Activated naive CD8-positive, alpha-beta T cell treated with anti-CD3 and anti-CD28 coated beads, Interleukin-2, amount 50 U/mL, for 24 hours (primary cell): ENCODE results near the gene PPP1R12A.
"Not testable (repeated sequence)": the region's sequence is repeated elsewhere in the genome, so short reads cannot be mapped to it uniquely, and the experiment has no call there.

ENCODE experiments used
- ATAC-seq: fragments of 150-1000 bp; cut with Tn5 transposase; one replicate; pipeline ENCODE4 v1.10.0; 2021
- DNase-seq: peaks from one replicate; pipeline ENCODE4 v3.0.0; 2021
- H3K27ac Mint-ChIP-seq: one replicate; pipeline ENCODE4 v1.8.0; 2021; ENCODE audit warnings: mild to moderate bottlenecking, mixed read lengths
- H3K27me3 Mint-ChIP-seq: one replicate; pipeline ENCODE4 v1.8.0; 2021; ENCODE audit warnings: mixed read lengths
- H3K36me3 Mint-ChIP-seq: one replicate; pipeline ENCODE4 v1.8.0; 2021; ENCODE audit warnings: low read depth, mixed read lengths
- H3K4me1 Mint-ChIP-seq: one replicate; pipeline ENCODE4 v1.8.0; 2021; ENCODE audit warnings: mixed read lengths
- H3K4me3 Mint-ChIP-seq: one replicate; pipeline ENCODE4 v1.8.0; 2021; ENCODE audit warnings: mild to moderate bottlenecking, moderate library complexity, mixed read lengths
- H3K9me3 Mint-ChIP-seq: one replicate; pipeline ENCODE4 v1.8.0; 2021; ENCODE audit warnings: mixed read lengths

PPP1R12A gene

GRCh38 chr12:79826267-79827128 lies 108.4 kb downstream of the PPP1R12A start:
- Mint-ChIP-seq H3K4me3 (no peak overlapping the region), H3K27me3 (no peaks in the 10 kb centered on the region), H3K36me3 (peaks cover 31% of the 10 kb centered on the region), H3K9me3 (no peaks in the 10 kb centered on the region), H3K4me1 (peaks cover 16% of the 10 kb centered on the region), H3K27ac (no peak overlapping the region)
- ATAC-seq = no peak
- no peak for DNase-seq

GRCh38 chr12:79822475-79822874 lies 112.4 kb downstream of the PPP1R12A start:
- no peaks in the 10 kb centered on the region for H3K27me3 Mint-ChIP-seq
- no peak for ATAC-seq
- no peak overlapping the region for H3K27ac Mint-ChIP-seq
- DNase-seq = no peak
- H3K36me3 Mint-ChIP-seq = peaks cover 31% of the 10 kb centered on the region
- no peaks in the 10 kb centered on the region for H3K9me3 Mint-ChIP-seq
- H3K4me1 Mint-ChIP-seq = peaks cover 13% of the 10 kb centered on the region
- no peak overlapping the region for H3K4me3 Mint-ChIP-seq

- Mint-ChIP-seq H3K4me3 (no peak overlapping the region), H3K9me3 (peaks cover 3% of the 10 kb centered on the region), H3K36me3 (peaks cover 36% of the 10 kb centered on the region), H3K27me3 (no peaks in the 10 kb centered on the region), H3K27ac (no peak overlapping the region), H3K4me1 (peaks cover 11% of the 10 kb centered on the region)
- ATAC-seq (no peak), DNase-seq (no peak)
These were observed 116.0 kb downstream of the PPP1R12A start for GRCh38 chr12:79818856-79819255.

GRCh38 chr12:79784366-79785065 lies 150.4 kb downstream of the PPP1R12A start:
- H3K9me3 Mint-ChIP-seq = not testable (repeated sequence)

GRCh38 chr12:79782172-79782900 lies 152.6 kb downstream of the PPP1R12A start:
- no peaks in the 10 kb centered on the region for H3K27me3 Mint-ChIP-seq
- H3K4me3 Mint-ChIP-seq = no peak overlapping the region
- H3K36me3 Mint-ChIP-seq = peaks cover 40% of the 10 kb centered on the region
- no peak for DNase-seq
- no peaks in the 10 kb centered on the region for H3K9me3 Mint-ChIP-seq
- peaks cover 11% of the 10 kb centered on the region for H3K4me1 Mint-ChIP-seq
- ATAC-seq = peak; percentile 52
- H3K27ac Mint-ChIP-seq = peak overlapping the region; percentile 48

More at GRCh38 chr12:79784366-79785065, 150.4 kb downstream of the PPP1R12A start:
- DNase-seq, H3K4me3 Mint-ChIP-seq, H3K27me3 Mint-ChIP-seq, ATAC-seq, H3K27ac Mint-ChIP-seq: not testable (repeated sequence)
- Mint-ChIP-seq H3K36me3 (peaks cover 48% of the 10 kb centered on the region), H3K4me1 (peaks cover 12% of the 10 kb centered on the region)

- Mint-ChIP-seq H3K27ac (no peak overlapping the region), H3K36me3 (peaks cover 33% of the 10 kb centered on the region)
- no peak for DNase-seq
These were observed 156.0 kb downstream of the PPP1R12A start for GRCh38 chr12:79778802-79779448.

GRCh38 chr12:79776111-79776510 lies 158.8 kb downstream of the PPP1R12A start:
- Mint-ChIP-seq H3K4me1 (no peaks in the 10 kb centered on the region), H3K9me3 (no peaks in the 10 kb centered on the region), H3K36me3 (peaks cover 22% of the 10 kb centered on the region), H3K4me3 (no peak overlapping the region), H3K27me3 (no peaks in the 10 kb centered on the region), H3K27ac (no peak overlapping the region)
- no peak for ATAC-seq
- no peak for DNase-seq

More at GRCh38 chr12:79778802-79779448, 156.0 kb downstream of the PPP1R12A start:
- Mint-ChIP-seq H3K27me3 (no peaks in the 10 kb centered on the region), H3K9me3 (no peaks in the 10 kb centered on the region), H3K4me1 (peaks cover 11% of the 10 kb centered on the region), H3K4me3 (no peak overlapping the region)
- ATAC-seq = no peak

GRCh38 chr12:79775355-79776027 lies 159.4 kb downstream of the PPP1R12A start:
- H3K4me1 Mint-ChIP-seq = no peaks in the 10 kb centered on the region
- H3K36me3 Mint-ChIP-seq = peaks cover 22% of the 10 kb centered on the region
- no peaks in the 10 kb centered on the region for H3K9me3 Mint-ChIP-seq
- DNase-seq (no peak), ATAC-seq (no peak)
- H3K27me3 Mint-ChIP-seq = no peaks in the 10 kb centered on the region
- no peak overlapping the region for H3K27ac Mint-ChIP-seq
- H3K4me3 Mint-ChIP-seq = no peak overlapping the region

- DNase-seq (no peak), ATAC-seq (no peak)
- Mint-ChIP-seq H3K4me1 (no peaks in the 10 kb centered on the region), H3K27me3 (no peaks in the 10 kb centered on the region), H3K9me3 (no peaks in the 10 kb centered on the region), H3K27ac (no peak overlapping the region), H3K36me3 (peaks cover 16% of the 10 kb centered on the region), H3K4me3 (no peak overlapping the region)
These were observed 161.0 kb downstream of the PPP1R12A start for GRCh38 chr12:79773896-79774295.

GRCh38 chr12:79769860-79770485 lies 164.9 kb downstream of the PPP1R12A start:
- Mint-ChIP-seq H3K4me3 (no peak overlapping the region), H3K4me1 (no peaks in the 10 kb centered on the region), H3K36me3 (peaks cover 6% of the 10 kb centered on the region), H3K27ac (no peak overlapping the region), H3K9me3 (no peaks in the 10 kb centered on the region), H3K27me3 (no peaks in the 10 kb centered on the region)
- ATAC-seq (no peak), DNase-seq (no peak)

- no peak for ATAC-seq
- Mint-ChIP-seq H3K36me3 (peaks cover 5% of the 10 kb centered on the region), H3K4me1 (no peaks in the 10 kb centered on the region), H3K4me3 (no peak overlapping the region), H3K27me3 (peaks cover 4% of the 10 kb centered on the region), H3K9me3 (no peaks in the 10 kb centered on the region), H3K27ac (no peak overlapping the region)
- no peak for DNase-seq
These were observed 165.6 kb downstream of the PPP1R12A start for GRCh38 chr12:79769189-79769859.

GRCh38 chr12:79766705-79767464 lies 168.0 kb downstream of the PPP1R12A start:
- ATAC-seq (peak; percentile 24), DNase-seq (no peak)
- Mint-ChIP-seq H3K4me3 (no peak overlapping the region), H3K27me3 (peaks cover 8% of the 10 kb centered on the region), H3K4me1 (no peaks in the 10 kb centered on the region), H3K9me3 (no peaks in the 10 kb centered on the region), H3K27ac (no peak overlapping the region), H3K36me3 (no peaks in the 10 kb centered on the region)
